Neuronal stem cell (in vitro differentiated cells): ENCODE data around the gene ACTR6.
"Not testable (repeated sequence)": the region's sequence is repeated elsewhere in the genome, so short reads cannot be mapped to it uniquely, and the experiment has no call there.

Experiments used
- DNase-seq: peaks from one replicate; pipeline ENCODE4 v3.0.0-alpha.2; 2013; ENCODE audit warnings: low spot score
- H2AFZ ChIP-seq: one replicate; pipeline ENCODE4 v1.6.1; 2013; ENCODE audit warnings: mild to moderate bottlenecking, low read length, inconsistent platforms
- H2AK5ac ChIP-seq: 2 replicates; pipeline ENCODE4 v1.6.1; 2013; ENCODE audit warnings: low read depth, mild to moderate bottlenecking, inconsistent platforms, low read length, moderate library complexity, mixed read lengths
- H2BK120ac ChIP-seq: 2 replicates; pipeline ENCODE4 v1.6.1; 2013; ENCODE audit warnings: low read depth, mild to moderate bottlenecking, inconsistent platforms, low read length, moderate library complexity, mixed read lengths
- H2BK12ac ChIP-seq: one replicate; pipeline ENCODE4 v1.6.1; 2013; ENCODE audit warnings: low read length, inconsistent platforms
- H2BK15ac ChIP-seq: 2 replicates; pipeline ENCODE4 v1.6.1; 2013; ENCODE audit warnings: mild to moderate bottlenecking, low read length, inconsistent platforms, mixed read lengths
- H2BK5ac ChIP-seq: one replicate; pipeline ENCODE4 v1.6.1; 2013; ENCODE audit warnings: inconsistent platforms, mild to moderate bottlenecking, low read length, moderate library complexity
- H3K14ac ChIP-seq: one replicate; pipeline ENCODE4 v1.6.1; 2013; ENCODE audit warnings: low read length, inconsistent platforms
- H3K18ac ChIP-seq: 2 replicates; pipeline ENCODE4 v1.6.1; 2013; ENCODE audit warnings: low read length, inconsistent platforms
- H3K23ac ChIP-seq: 2 replicates; pipeline ENCODE4 v1.6.1; 2013; ENCODE audit warnings: low read depth, mild to moderate bottlenecking, mixed read lengths, low read length, inconsistent platforms; ENCODE audit not compliant: poor library complexity
- H3K27ac ChIP-seq: replicated peaks from 3 replicates; pipeline ENCODE4 v1.5.1; 2013; ENCODE audit warnings: low read length, inconsistent platforms
- H3K27me3 ChIP-seq, 3 experiments: 2 replicates each; pipeline ENCODE4 v1.6.1; 2013; ENCODE audit warnings: low read length in 3 of 3, mild to moderate bottlenecking in 2 of 3, inconsistent platforms in 1 of 3, low read depth in 1 of 3, mixed read lengths in 1 of 3, moderate library complexity in 1 of 3; ENCODE audit not compliant: control insufficient read depth in 3 of 3, insufficient read depth in 3 of 3
- H3K36me3 ChIP-seq, 2 donors: replicated peaks in 1 of 2; 2 replicates each; pipeline ENCODE4 v1.6.1; 2013; ENCODE audit warnings: low read length in 2 of 2; ENCODE audit not compliant: control insufficient read depth in 2 of 2, insufficient read depth in 2 of 2
- H3K4ac ChIP-seq: 2 replicates; pipeline ENCODE4 v1.6.1; 2013; ENCODE audit warnings: inconsistent platforms, mild to moderate bottlenecking, low read length, moderate library complexity
- H3K4me1 ChIP-seq, 2 donors: 1 replicate in 1 of 2; 2 replicates in 1 of 2; pipeline ENCODE4 v1.6.1; 2013; ENCODE audit warnings: low read length in 2 of 2, low read depth in 1 of 2; ENCODE audit not compliant: control insufficient read depth in 2 of 2, insufficient read depth in 1 of 2
- H3K4me2 ChIP-seq: one replicate; pipeline ENCODE4 v1.6.1; 2013; ENCODE audit warnings: mild to moderate bottlenecking, low read length, inconsistent platforms; ENCODE audit not compliant: insufficient read depth, poor library complexity, severe bottlenecking
- H3K4me3 ChIP-seq, 2 donors: 2 replicates each; pipeline ENCODE4 v1.5.1; 2013; ENCODE audit warnings: low read length in 2 of 2, mild to moderate bottlenecking in 2 of 2, inconsistent platforms in 1 of 2, moderate library complexity in 1 of 2
- H3K79me1 ChIP-seq: one replicate; pipeline ENCODE4 v1.6.1; 2013; ENCODE audit warnings: low read depth, mild to moderate bottlenecking, inconsistent platforms, low read length, moderate library complexity
- H3K9ac ChIP-seq: one replicate; pipeline ENCODE4 v1.6.1; 2013; ENCODE audit warnings: mild to moderate bottlenecking, low read depth, low read length, inconsistent platforms; ENCODE audit not compliant: poor library complexity
- H3K9me3 ChIP-seq, 2 donors: replicated peaks in 1 of 2; 2 replicates each; pipeline versions ENCODE3 to v1.6.1; 2013; ENCODE audit warnings: low read length in 2 of 2, mild to moderate bottlenecking in 2 of 2, inconsistent platforms in 1 of 2, low read depth in 1 of 2, mixed read lengths in 1 of 2, moderate library complexity in 1 of 2; ENCODE audit not compliant: control insufficient read depth in 2 of 2, insufficient read depth in 1 of 2
- H4K8ac ChIP-seq: one replicate; pipeline ENCODE4 v1.6.1; 2013; ENCODE audit warnings: low read depth, mild to moderate bottlenecking, inconsistent platforms, low read length, moderate library complexity
- H4K91ac ChIP-seq: one replicate; pipeline ENCODE4 v1.6.1; 2013; ENCODE audit warnings: low read length, low read depth, mild to moderate bottlenecking, inconsistent platforms; ENCODE audit not compliant: poor library complexity
- WGBS, 2 donors: extraction: QIAGEN DNeasy Blood & Tissue Kit; methylation state at CpG; one replicate each; pipeline ENCODE4 v1.1.7; 2013; ENCODE audit warnings: missing lambda C conversion rate in 2 of 2, mixed read lengths in 1 of 2; ENCODE audit not compliant: insufficient read length in 2 of 2, insufficient replicate concordance in 1 of 2; ENCODE audit errors: extremely low coverage in 2 of 2; 5-methylcytosine and 5-hydroxymethylcytosine counted together

The ACTR6 gene

DNA sequence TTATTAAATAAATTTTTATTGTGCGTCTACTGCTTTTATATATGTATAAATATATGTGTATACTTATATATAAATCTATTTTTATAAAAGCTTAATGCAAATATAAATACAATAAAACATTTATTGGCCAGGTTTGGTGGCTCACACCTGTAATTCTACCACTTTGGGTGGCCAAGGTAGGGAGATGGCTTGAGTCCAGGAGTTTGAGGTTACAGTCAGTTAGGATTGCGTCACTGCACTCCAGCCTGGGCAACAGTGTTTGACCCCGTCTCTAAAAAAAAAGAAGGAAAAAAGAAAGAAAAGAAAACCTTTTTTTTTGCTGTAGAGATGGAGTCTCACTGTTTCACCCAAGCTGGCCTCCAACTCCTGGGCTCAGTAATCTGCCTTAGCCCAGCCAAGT is 20.9 kb downstream of the ACTR6 start:
- WGBS, 2 donors, result no CpG with 5 or more reads among the region's 3 CpGs
- no peak overlapping the region for H3K9ac ChIP-seq

DNA sequence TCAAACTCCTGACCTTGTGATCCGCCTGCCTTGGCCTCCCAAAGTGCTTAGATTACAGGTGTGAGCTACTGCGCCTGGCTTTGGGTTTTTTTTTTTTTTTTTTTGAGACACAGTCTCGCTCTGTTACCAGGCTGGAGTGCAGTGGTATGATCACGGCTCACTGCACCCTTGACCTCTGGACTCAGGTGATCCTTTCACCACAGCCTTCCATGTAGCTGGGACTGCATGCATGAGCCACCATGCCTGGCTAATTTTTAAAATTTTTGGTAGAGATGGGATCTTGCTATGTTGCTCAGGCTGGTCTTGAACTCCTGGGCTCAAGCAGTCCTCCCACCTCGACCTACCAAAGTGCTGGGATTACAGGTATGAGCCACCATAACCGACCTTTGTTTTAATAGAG is 21.6 kb downstream of the ACTR6 start:
- H3K4ac ChIP-seq, H2BK120ac ChIP-seq, H3K4me2 ChIP-seq, H2BK15ac ChIP-seq, H3K79me1 ChIP-seq, H3K27me3 ChIP-seq, H2BK5ac ChIP-seq, H3K9me3 ChIP-seq, H4K8ac ChIP-seq, H2BK12ac ChIP-seq, H2AFZ ChIP-seq, H3K4me1 ChIP-seq, H3K4me3 ChIP-seq, H2AK5ac ChIP-seq, H3K9ac ChIP-seq, H3K18ac ChIP-seq, H3K27ac ChIP-seq, H4K91ac ChIP-seq, H3K23ac ChIP-seq, DNase-seq, H3K14ac ChIP-seq: not testable (repeated sequence)
- H3K36me3 ChIP-seq, result peaks cover 7 to 73% of the 10 kb centered on the region in 2 donors
- no CpG with 5 or more reads among the region's 6 CpGs for WGBS, 2 donors

More for the DNA sequence above, 20.9 kb downstream of the ACTR6 start:
- H2BK5ac ChIP-seq, result no peak overlapping the region
- no peak overlapping the region for H3K27ac ChIP-seq
- no peaks in the 10 kb centered on the region for H3K9me3 ChIP-seq
- no peak overlapping the region for H2BK15ac ChIP-seq
- no peak overlapping the region for H2BK120ac ChIP-seq
- no peak overlapping the region for H2AK5ac ChIP-seq
- no peaks in the 10 kb centered on the region for H3K27me3 ChIP-seq
- no peak overlapping the region for H3K23ac ChIP-seq
- no peak overlapping the region for H4K8ac ChIP-seq
- DNase-seq, result no peak
- H3K4ac ChIP-seq, result no peak overlapping the region
- H4K91ac ChIP-seq, result no peak overlapping the region
- no peak overlapping the region for H3K4me2 ChIP-seq
- no peak overlapping the region for H2AFZ ChIP-seq
- no peak overlapping the region for H3K14ac ChIP-seq
- H2BK12ac ChIP-seq, result no peak overlapping the region
- H3K18ac ChIP-seq, result no peak overlapping the region
- no peaks in the 10 kb centered on the region for H3K4me1 ChIP-seq
- no peak overlapping the region for H3K4me3 ChIP-seq
- peaks cover 7 to 73% of the 10 kb centered on the region in 2 donors for H3K36me3 ChIP-seq
- no peaks in the 10 kb centered on the region for H3K79me1 ChIP-seq

DNA sequence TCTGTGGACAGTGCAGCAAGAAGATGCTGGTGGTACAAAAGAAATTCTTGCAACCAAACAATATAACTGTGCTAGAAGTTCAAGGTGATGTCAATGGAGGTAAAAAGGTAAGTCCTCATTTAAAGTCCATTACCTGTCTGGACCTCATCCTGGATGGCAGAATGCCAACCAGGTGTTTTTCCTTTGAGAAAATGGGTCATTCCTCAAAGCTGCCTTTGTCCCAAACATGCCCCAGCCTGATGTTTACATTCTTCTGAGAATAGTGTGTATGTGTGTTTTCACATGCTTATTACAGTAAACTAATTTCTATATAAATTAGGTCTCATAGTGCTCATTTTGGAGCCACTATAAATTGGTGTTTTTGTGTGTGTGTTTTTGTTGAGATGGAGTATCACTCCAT is 24.9 kb downstream of the ACTR6 start:
- Histone ChIP-seq H2BK120ac (no peak overlapping the region), H3K79me1 (no peaks in the 10 kb centered on the region), H3K23ac (no peak overlapping the region), H4K8ac (no peak overlapping the region), H3K27ac (no peak overlapping the region), H3K9me3 (no peaks in the 10 kb centered on the region), H3K4me3 (no peak overlapping the region), H3K4me1 (no peaks in the 10 kb centered on the region), H3K14ac (no peak overlapping the region), H3K4me2 (no peak overlapping the region), H3K36me3 (peaks cover 7 to 42% of the 10 kb centered on the region in 2 donors), H3K4ac (no peak overlapping the region), H3K27me3 (no peaks in the 10 kb centered on the region), H4K91ac (no peak overlapping the region), H3K18ac (no peak overlapping the region), H2BK5ac (no peak overlapping the region), H2BK12ac (no peak overlapping the region), H2AK5ac (no peak overlapping the region), H3K9ac (no peak overlapping the region), H2AFZ (no peak overlapping the region), H2BK15ac (no peak overlapping the region)
- DNase-seq, result no peak

DNA sequence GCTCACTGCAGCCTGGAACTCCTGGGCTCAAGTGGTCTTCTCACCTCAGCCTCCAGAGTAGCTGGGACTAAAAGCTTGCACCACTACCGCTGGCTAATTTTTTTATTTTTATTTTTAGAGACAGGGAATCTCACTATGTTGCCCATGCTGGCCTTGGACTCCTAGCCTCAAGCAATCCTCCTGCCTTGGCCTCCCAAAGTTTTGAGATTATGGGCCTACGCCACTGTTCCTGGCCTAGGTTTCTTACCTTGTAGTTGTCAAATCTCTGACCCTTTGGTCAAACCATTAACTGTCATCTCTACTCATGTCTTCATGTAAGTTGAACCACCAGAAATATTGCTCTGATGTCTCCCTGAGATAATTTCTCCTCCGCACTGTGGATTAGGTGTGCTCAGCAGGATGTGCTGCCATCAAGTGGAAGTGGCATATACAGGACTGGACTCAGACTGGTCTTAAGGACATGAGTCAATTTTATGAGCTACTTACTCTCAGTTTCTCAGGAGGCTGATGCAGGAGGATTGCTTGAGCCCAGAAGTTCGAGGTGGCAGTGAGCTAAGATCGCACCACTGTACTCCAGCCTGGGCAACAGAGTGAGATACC is 28.5 kb downstream of the ACTR6 start:
- Histone ChIP-seq H3K27me3 (no peaks in the 10 kb centered on the region), H4K8ac (no peak overlapping the region), H3K79me1 (peaks cover 1% of the 10 kb centered on the region), H3K4me1 (no peaks in the 10 kb centered on the region), H3K4me2 (no peak overlapping the region), H3K23ac (no peak overlapping the region), H2BK15ac (no peak overlapping the region), H3K18ac (no peak overlapping the region), H3K14ac (no peak overlapping the region), H3K4ac (no peak overlapping the region), H3K4me3 (no peak overlapping the region), H2AFZ (no peak overlapping the region), H3K27ac (no peak overlapping the region), H2BK120ac (no peak overlapping the region), H3K9ac (no peak overlapping the region), H3K9me3 (no peaks in the 10 kb centered on the region), H3K36me3 (peaks cover 4 to 14% of the 10 kb centered on the region in 2 donors), H2BK5ac (no peak overlapping the region), H4K91ac (no peak overlapping the region), H2BK12ac (no peak overlapping the region), H2AK5ac (no peak overlapping the region)
- no CpG with 5 or more reads among the region's 5 CpGs for WGBS, 2 donors
- DNase-seq, result no peak
